ENCODE results near the gene AMPD2.

DNA sequence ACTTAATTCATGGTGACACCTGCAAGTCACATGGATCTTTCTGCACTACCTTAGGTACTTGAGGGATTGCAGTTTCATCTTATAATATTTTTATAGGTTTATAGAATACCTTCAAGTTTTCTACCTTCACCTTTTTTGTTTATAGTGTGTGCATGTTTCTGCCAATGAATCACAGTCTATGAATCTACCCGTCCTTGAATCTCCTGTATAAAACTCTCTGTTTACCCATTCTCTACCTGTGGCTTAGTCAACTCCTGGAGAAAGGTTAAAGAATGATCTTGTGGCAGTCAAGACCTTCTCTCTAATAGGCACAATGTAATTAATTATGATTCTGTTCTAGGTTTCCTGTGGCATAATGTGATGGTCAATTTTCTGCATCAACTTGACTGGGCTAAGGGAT is 45.0 kb downstream of the AMPD2 start:
- TF ChIP-seq CTCF (IDR thresholded peaks at IDR 0.05; ENCODE audit: low read depth, low read length, poor library complexity, severe bottlenecking) (no peak), EZH2phosphoT487 (IDR thresholded peaks at IDR 0.05; ENCODE audit: borderline replicate concordance, low read length) (no peak)

Data from DOHH2 (cell line).